GM23338 (cell line): ENCODE results near the gene SUSD1. TPM values are rescaled to one million over a fixed set of nuclear protein-coding genes. Genes with fewer than 3 reads are reported as not detected.

Experiments
- ATAC-seq: fragments of 200-7000 bp; cut with Tn5 transposase; 3 replicates; pipeline ENCODE4 v1.9.1; 2020
- DNase-seq: peaks from one replicate; pipeline ENCODE4 v3.0.0-alpha.2; 2015; ENCODE audit warnings: low spot score
- H2AFZ ChIP-seq: fragments of 200-600 bp; sonication (generic); 2 replicates; pipeline ENCODE4 v1.8.0; 2016; ENCODE audit warnings: antibody characterized with exemption, mild to moderate bottlenecking, moderate library complexity
- H3F3A ChIP-seq: fragments of 200-600 bp; sonication (generic); replicated peaks from 2 replicates; pipeline ENCODE4 v1.8.0; 2017; ENCODE audit warnings: antibody characterized with exemption, mixed run types, low read depth
- H3K27ac ChIP-seq: fragments of 200-600 bp; sonication (generic); 2 replicates; pipeline ENCODE4 v1.6.1; 2016; ENCODE audit warnings: low read depth
- H3K27me3 ChIP-seq: fragments of 200-600 bp; sonication (generic); 2 replicates; pipeline ENCODE4 v1.8.0; 2016; ENCODE audit warnings: mild to moderate bottlenecking, mixed run types, moderate library complexity; ENCODE audit not compliant: insufficient read depth
- H3K36me3 ChIP-seq: fragments of 200-600 bp; sonication (generic); 2 replicates; pipeline ENCODE4 v1.8.0; 2016; ENCODE audit warnings: mild to moderate bottlenecking; ENCODE audit not compliant: insufficient read depth
- H3K4me1 ChIP-seq: fragments of 200-600 bp; sonication (generic); 2 replicates; pipeline ENCODE4 v1.8.0; 2016; ENCODE audit warnings: mild to moderate bottlenecking, moderate library complexity; ENCODE audit not compliant: insufficient read depth
- H3K4me2 ChIP-seq: fragments of 200-600 bp; sonication (generic); 2 replicates; pipeline ENCODE4 v1.7.1; 2017; ENCODE audit warnings: mixed run types
- H3K4me3 ChIP-seq: fragments of 200-600 bp; sonication (generic); 2 replicates; pipeline ENCODE4 v1.6.1; 2016; ENCODE audit warnings: mixed run types
- H3K79me2 ChIP-seq: fragments of 200-600 bp; sonication (generic); replicated peaks from 2 replicates; pipeline ENCODE4 v1.8.0; 2017; ENCODE audit warnings: mild to moderate bottlenecking; ENCODE audit not compliant: insufficient read depth
- H3K9me2 ChIP-seq: fragments of 200-600 bp; sonication (generic); 2 replicates; pipeline ENCODE4 v1.8.0; 2017; ENCODE audit not compliant: insufficient read depth
- H4K20me1 ChIP-seq: fragments of 200-600 bp; sonication (generic); replicated peaks from 2 replicates; pipeline ENCODE4 v1.8.0; 2017; ENCODE audit warnings: mild to moderate bottlenecking; ENCODE audit not compliant: insufficient read depth
- H3K27ac Mint-ChIP-seq: 2 replicates; pipeline ENCODE4 v1.8.0; 2020; ENCODE audit warnings: inconsistent platforms, mild to moderate bottlenecking, moderate library complexity, mixed read lengths
- H3K27me3 Mint-ChIP-seq: 3 replicates; pipeline ENCODE4 v1.8.0; 2022; ENCODE audit warnings: low read depth, mild to moderate bottlenecking, moderate library complexity, mixed read lengths, inconsistent platforms; ENCODE audit not compliant: insufficient read depth, poor library complexity
- H3K36me3 Mint-ChIP-seq: 3 replicates; pipeline ENCODE4 v1.8.0; 2021; ENCODE audit warnings: low read depth, mild to moderate bottlenecking, inconsistent platforms, moderate library complexity, mixed read lengths
- H3K4me1 Mint-ChIP-seq: 3 replicates; pipeline ENCODE4 v1.8.0; 2020; ENCODE audit warnings: mild to moderate bottlenecking, inconsistent platforms, mixed read lengths
- H3K4me3 Mint-ChIP-seq: 3 replicates; pipeline ENCODE4 v1.8.0; 2021; ENCODE audit warnings: moderate library complexity, mild to moderate bottlenecking, inconsistent platforms, mixed read lengths
- H3K9me3 Mint-ChIP-seq: 3 replicates; pipeline ENCODE4 v1.8.0; 2020; ENCODE audit warnings: moderate library complexity, mild to moderate bottlenecking, inconsistent platforms, mixed read lengths
- CREB1 ChIP-seq: fragments of 250-450 bp; sonication (Bioruptor Pico); IDR thresholded peaks from 2 replicates; pipeline ENCODE4 v1.5.0; 2020; ENCODE audit warnings: low read depth, mild to moderate bottlenecking, moderate library complexity
- CTCF ChIP-seq, 2 experiments: fragments of 200-600 bp in 1 of 2; sonication (generic) in 1 of 2; conservative IDR thresholded peaks; 2 replicates each; pipeline versions ENCODE4 v1.5.1 to v1.6.1; 2016 to 2017; ENCODE audit warnings: antibody characterized with exemption in 2 of 2, low read depth in 2 of 2, mild to moderate bottlenecking in 2 of 2, moderate library complexity in 1 of 2
- ETS1 ChIP-seq: IDR thresholded peaks from 2 replicates; pipeline ENCODE4 v1.6.1; 2016; ENCODE audit warnings: antibody characterized with exemption
- EZH2 ChIP-seq: fragments of 200-600 bp; sonication (generic); IDR thresholded peaks from one replicate; pipeline ENCODE4 v1.8.0; 2017; ENCODE audit warnings: antibody characterized with exemption, mild to moderate bottlenecking, low read depth; ENCODE audit not compliant: unreplicated experiment
- EZH2phosphoT487 ChIP-seq: fragments of 200-600 bp; sonication (generic); IDR thresholded peaks from one replicate; pipeline ENCODE4 v1.8.1; 2018; ENCODE audit warnings: antibody characterized with exemption; ENCODE audit not compliant: unreplicated experiment
- JUNB ChIP-seq: IDR thresholded peaks from one replicate; pipeline ENCODE4 v1.6.1; 2016; ENCODE audit warnings: antibody characterized with exemption; ENCODE audit not compliant: unreplicated experiment
- NANOG ChIP-seq: IDR thresholded peaks from 2 replicates; pipeline ENCODE4 v1.6.1; 2016; ENCODE audit warnings: antibody characterized with exemption, borderline replicate concordance
- POLR2AphosphoS5 ChIP-seq: IDR thresholded peaks from 2 replicates; pipeline ENCODE4 v1.6.1; 2016; ENCODE audit warnings: antibody characterized with exemption, low read depth
- REST ChIP-seq: IDR thresholded peaks from one replicate; pipeline ENCODE4 v1.6.1; 2018; ENCODE audit warnings: antibody characterized with exemption; ENCODE audit not compliant: unreplicated experiment
- STAT1 ChIP-seq: IDR thresholded peaks from one replicate; pipeline ENCODE4 v1.6.1; 2016; ENCODE audit warnings: antibody characterized with exemption; ENCODE audit not compliant: unreplicated experiment
- ZNF114 ChIP-seq: fragments of 250-450 bp; sonication (Bioruptor Pico); IDR thresholded peaks from 2 replicates; pipeline ENCODE4 v1.5.0; 2020; ENCODE audit warnings: mild to moderate bottlenecking, moderate library complexity
- ZNF331 ChIP-seq: fragments of 250-450 bp; sonication (Bioruptor Pico); IDR thresholded peaks from 2 replicates; pipeline ENCODE4 v1.5.0; 2020; ENCODE audit warnings: low read depth, mild to moderate bottlenecking, moderate library complexity
- ZNF462 ChIP-seq: fragments of 250-450 bp; sonication (Bioruptor Pico); IDR thresholded peaks from 2 replicates; pipeline ENCODE4 v1.5.0; 2020; ENCODE audit warnings: mild to moderate bottlenecking, moderate library complexity
- polyA plus RNA-seq: library from polyadenylated mRNA; unstranded; fragments of >200 nt; fragmentation: Nextera tagmentation; extraction: Ambion mirVana; gene quantifications from 2 replicates; pipeline ENCODE4 v1.2.1, GENCODE V29; 2016
- total RNA-seq: library from RNA; depleted of rRNA; stranded (reverse); fragments of >200 nt; shearing (Covaris generic); gene quantifications from 2 replicates; pipeline ENCODE4 v1.2.3, GENCODE V29; 2014

The SUSD1 gene
- total and polyA plus RNA-seq, 2 experiments from 2014 or later = 1.2 to 6.4 TPM

- Histone ChIP-seq H3F3A (0 out of 2 replicates have a peak, but pooled peaks cover 3% of the 10 kb centered on the region), H3K4me2 (no peak overlapping the region), H3K9me2 (no peaks in the 10 kb centered on the region), H2AFZ (no peak overlapping the region), H3K79me2 (no peaks in the 10 kb centered on the region), H3K4me3 (no peak overlapping the region), H3K27me3 (no peaks in the 10 kb centered on the region), H3K4me1 (no peaks in the 10 kb centered on the region; the same call in 1 of the 2 replicates), H3K27ac (no peak overlapping the region), H3K36me3 (no peaks in the 10 kb centered on the region), H4K20me1 (no peaks in the 10 kb centered on the region; the same call in 1 of the 2 replicates)
- peaks cover 8% of the 10 kb centered on the region for H3K27me3 Mint-ChIP-seq
- H3K4me1 Mint-ChIP-seq = peaks cover 9% of the 10 kb centered on the region
- peaks cover 3% of the 10 kb centered on the region; the same call in 2 of the 3 replicates for H3K9me3 Mint-ChIP-seq
- 0 out of 3 replicates have a peak, but pooled peaks cover 3% of the 10 kb centered on the region for H3K36me3 Mint-ChIP-seq
- H3K4me3 Mint-ChIP-seq = no peak overlapping the region
- TF ChIP-seq ETS1 (no peak), POLR2AphosphoS5 (no peak), ZNF462 (no peak), ZNF331 (CRISPR knock-in tag) (no peak), ZNF114 (CRISPR knock-in tag) (no peak), EZH2 (no peak), CREB1 (CRISPR knock-in tag) (no peak), NANOG (no peak), JUNB (no peak), EZH2phosphoT487 (no peak), STAT1 (no peak), CTCF (conservative IDR thresholded peaks at IDR 0.05; ENCODE audit: low read depth in 2 of 2) (no peak), REST (no peak)
- ATAC-seq = no peak
- H3K27ac Mint-ChIP-seq = no peak overlapping the region
- DNase-seq = no peak
These were observed 96.7 kb downstream of the SUSD1 start for GRCh38 chr9:112078432-112078831.
